Memory B cell (primary cell): ENCODE data around the gene CFAP54.

Experiments
- ATAC-seq: fragments of 150-1000 bp; cut with Tn5 transposase; 2 replicates; pipeline ENCODE4 v1.10.0; 2021; ENCODE audit warnings: low read depth, mild to moderate bottlenecking, moderate library complexity
- DNase-seq, 2 donors: peaks; one replicate each; pipeline ENCODE4 v3.0.0; 2022; ENCODE audit warnings: low spot score in 2 of 2
- H3K27ac Mint-ChIP-seq: one replicate; pipeline ENCODE4 v1.8.0; 2022; ENCODE audit warnings: mild to moderate bottlenecking, moderate library complexity, mixed read lengths
- H3K27me3 Mint-ChIP-seq: one replicate; pipeline ENCODE4 v1.8.0; 2022; ENCODE audit warnings: mixed read lengths
- H3K36me3 Mint-ChIP-seq: one replicate; pipeline ENCODE4 v1.8.0; 2022; ENCODE audit warnings: mild to moderate bottlenecking, mixed read lengths
- H3K4me1 Mint-ChIP-seq: one replicate; pipeline ENCODE4 v1.8.0; 2022; ENCODE audit warnings: mixed read lengths
- H3K4me3 Mint-ChIP-seq: one replicate; pipeline ENCODE4 v1.8.0; 2022; ENCODE audit warnings: mild to moderate bottlenecking, moderate library complexity, mixed read lengths
- H3K9me3 Mint-ChIP-seq: one replicate; pipeline ENCODE4 v1.8.0; 2022; ENCODE audit warnings: mixed read lengths

Gene CFAP54

GRCh38 chr12:96513166-96513565, 23.8 kb downstream of the CFAP54 start:
- Mint-ChIP-seq H3K4me1 (peaks cover 7% of the 10 kb centered on the region), H3K4me3 (no peak overlapping the region), H3K27ac (peak overlapping the region; percentile 87), H3K27me3 (no peaks in the 10 kb centered on the region), H3K9me3 (no peaks in the 10 kb centered on the region), H3K36me3 (no peaks in the 10 kb centered on the region)
- ATAC-seq (no peak), DNase-seq (no peak)

- H3K4me1 Mint-ChIP-seq: peaks cover 7% of the 10 kb centered on the region
- no peak for DNase-seq
- ATAC-seq: no peak
- peak overlapping the region; percentile 87 for H3K27ac Mint-ChIP-seq
- H3K4me3 Mint-ChIP-seq: no peak overlapping the region
- H3K9me3 Mint-ChIP-seq: no peaks in the 10 kb centered on the region
- H3K36me3 Mint-ChIP-seq: no peaks in the 10 kb centered on the region
- H3K27me3 Mint-ChIP-seq: no peaks in the 10 kb centered on the region
Measured at GRCh38 chr12:96513681-96514080, 24.3 kb downstream of the CFAP54 start.

GRCh38 chr12:96514328-96514727, 25.0 kb downstream of the CFAP54 start:
- H3K27ac Mint-ChIP-seq: peak overlapping the region; percentile 87
- ATAC-seq: peak; percentile 96
- no peak overlapping the region for H3K4me3 Mint-ChIP-seq
- DNase-seq: peak; percentile 28 to 48
- no peaks in the 10 kb centered on the region for H3K36me3 Mint-ChIP-seq
- peaks cover 7% of the 10 kb centered on the region for H3K4me1 Mint-ChIP-seq
- H3K9me3 Mint-ChIP-seq: no peaks in the 10 kb centered on the region
- H3K27me3 Mint-ChIP-seq: no peaks in the 10 kb centered on the region

- ATAC-seq: peak; percentile 41
- Mint-ChIP-seq H3K4me1 (peaks cover 7% of the 10 kb centered on the region), H3K9me3 (no peaks in the 10 kb centered on the region), H3K4me3 (peak overlapping the region; percentile 22), H3K27ac (peak overlapping the region; percentile 75), H3K27me3 (no peaks in the 10 kb centered on the region), H3K36me3 (no peaks in the 10 kb centered on the region)
- peak; percentile 74 to 77 for DNase-seq
Measured at GRCh38 chr12:96516472-96517430, 27.4 kb downstream of the CFAP54 start.

GRCh38 chr12:96520767-96521166, 31.4 kb downstream of the CFAP54 start:
- no peaks in the 10 kb centered on the region for H3K4me1 Mint-ChIP-seq
- no peaks in the 10 kb centered on the region for H3K27me3 Mint-ChIP-seq
- H3K36me3 Mint-ChIP-seq: no peaks in the 10 kb centered on the region
- H3K27ac Mint-ChIP-seq: no peak overlapping the region
- no peak overlapping the region for H3K4me3 Mint-ChIP-seq
- no peak for ATAC-seq
- DNase-seq: no peak
- no peaks in the 10 kb centered on the region for H3K9me3 Mint-ChIP-seq

GRCh38 chr12:96521895-96522682, 32.7 kb downstream of the CFAP54 start:
- no peaks in the 10 kb centered on the region for H3K4me1 Mint-ChIP-seq
- H3K27ac Mint-ChIP-seq: no peak overlapping the region
- no peaks in the 10 kb centered on the region for H3K27me3 Mint-ChIP-seq
- no peaks in the 10 kb centered on the region for H3K36me3 Mint-ChIP-seq
- no peaks in the 10 kb centered on the region for H3K9me3 Mint-ChIP-seq
- H3K4me3 Mint-ChIP-seq: no peak overlapping the region
- no peak for DNase-seq
- no peak for ATAC-seq

- DNase-seq: no peak
- Mint-ChIP-seq H3K4me3 (no peak overlapping the region), H3K36me3 (no peaks in the 10 kb centered on the region), H3K4me1 (no peaks in the 10 kb centered on the region), H3K27ac (peak overlapping the region; percentile 1), H3K9me3 (no peaks in the 10 kb centered on the region), H3K27me3 (no peaks in the 10 kb centered on the region)
- ATAC-seq: no peak
Measured at GRCh38 chr12:96522690-96523089, 33.3 kb downstream of the CFAP54 start.

- no peaks in the 10 kb centered on the region for H3K27me3 Mint-ChIP-seq
- H3K4me3 Mint-ChIP-seq: no peak overlapping the region
- H3K4me1 Mint-ChIP-seq: no peaks in the 10 kb centered on the region
- no peak overlapping the region for H3K27ac Mint-ChIP-seq
- ATAC-seq (no peak), DNase-seq (no peak)
- H3K9me3 Mint-ChIP-seq: no peaks in the 10 kb centered on the region
- no peaks in the 10 kb centered on the region for H3K36me3 Mint-ChIP-seq
Measured at GRCh38 chr12:96526110-96526509, 36.7 kb downstream of the CFAP54 start.

- H3K4me1 Mint-ChIP-seq: no peaks in the 10 kb centered on the region
- ATAC-seq: no peak
- H3K27ac Mint-ChIP-seq: no peak overlapping the region
- DNase-seq: no peak
- no peaks in the 10 kb centered on the region for H3K27me3 Mint-ChIP-seq
- H3K4me3 Mint-ChIP-seq: no peak overlapping the region
- H3K9me3 Mint-ChIP-seq: no peaks in the 10 kb centered on the region
- no peaks in the 10 kb centered on the region for H3K36me3 Mint-ChIP-seq
Measured at GRCh38 chr12:96529912-96530311, 40.5 kb downstream of the CFAP54 start.

- Mint-ChIP-seq H3K4me3 (no peak overlapping the region), H3K36me3 (no peaks in the 10 kb centered on the region), H3K27me3 (no peaks in the 10 kb centered on the region), H3K4me1 (no peaks in the 10 kb centered on the region), H3K9me3 (no peaks in the 10 kb centered on the region), H3K27ac (no peak overlapping the region)
- DNase-seq (no peak), ATAC-seq (no peak)
Measured at GRCh38 chr12:96534339-96534738, 45.0 kb downstream of the CFAP54 start.

- peaks cover 16% of the 10 kb centered on the region for H3K4me1 Mint-ChIP-seq
- H3K9me3 Mint-ChIP-seq: peaks cover 3% of the 10 kb centered on the region
- H3K27me3 Mint-ChIP-seq: no peaks in the 10 kb centered on the region
- DNase-seq: no peak
- ATAC-seq: peak; percentile 38
- peaks cover 2% of the 10 kb centered on the region for H3K36me3 Mint-ChIP-seq
- H3K27ac Mint-ChIP-seq: no peak overlapping the region
- H3K4me3 Mint-ChIP-seq: no peak overlapping the region
Measured at GRCh38 chr12:96548384-96548783, 59.0 kb downstream of the CFAP54 start.

- Mint-ChIP-seq H3K27ac (no peak overlapping the region), H3K36me3 (peaks cover under 1% of the 10 kb centered on the region), H3K4me3 (no peak overlapping the region), H3K27me3 (no peaks in the 10 kb centered on the region), H3K4me1 (peaks cover 16% of the 10 kb centered on the region), H3K9me3 (peaks cover 1% of the 10 kb centered on the region)
- DNase-seq: no peak
- ATAC-seq: no peak
Measured at GRCh38 chr12:96549341-96549740, 60.0 kb downstream of the CFAP54 start.

- Mint-ChIP-seq H3K4me1 (peaks cover 13% of the 10 kb centered on the region), H3K9me3 (peaks cover 2% of the 10 kb centered on the region), H3K27me3 (no peaks in the 10 kb centered on the region), H3K4me3 (no peak overlapping the region), H3K36me3 (peaks cover 3% of the 10 kb centered on the region), H3K27ac (peak overlapping the region; percentile 56)
- no peak for DNase-seq
- ATAC-seq: no peak
Measured at GRCh38 chr12:96570579-96570978, 81.2 kb downstream of the CFAP54 start.

- peak; percentile 80 for ATAC-seq
- Mint-ChIP-seq H3K27me3 (no peaks in the 10 kb centered on the region), H3K36me3 (no peaks in the 10 kb centered on the region), H3K4me1 (peaks cover 13% of the 10 kb centered on the region), H3K27ac (peak overlapping the region; percentile 56), H3K9me3 (no peaks in the 10 kb centered on the region), H3K4me3 (peak overlapping the region; percentile 56)
- DNase-seq: no peak
Measured at GRCh38 chr12:96571101-96571862, 81.9 kb downstream of the CFAP54 start.
